A673 (cell line): ENCODE data around the gene KCNA2.

Experiments
- CTCF ChIP-seq: fragments of 300-800, 200-600 bp; sonication (generic); conservative IDR thresholded peaks from 2 replicates; pipeline ENCODE4 v1.5.1; 2017; ENCODE audit warnings: low read depth, mild to moderate bottlenecking, antibody characterized with exemption, low read length, moderate library complexity, mixed read lengths
- EZH2 ChIP-seq: fragments of 200-600 bp; sonication (generic); IDR thresholded peaks from 2 replicates; pipeline ENCODE4 v1.6.1; 2017; ENCODE audit warnings: borderline replicate concordance, low read depth, mild to moderate bottlenecking, mixed read lengths, antibody characterized with exemption, low read length; ENCODE audit not compliant: poor library complexity, severe bottlenecking

- no peak for TF ChIP-seq CTCF
- no peak for TF ChIP-seq EZH2
These were observed 18.3 kb downstream of the KCNA2 start for GRCh38 chr1:110587906-110588305.
